Kidney capillary endothelial cell (primary cell): ENCODE data around the gene COA3.
"Not testable (repeated sequence)": the region's sequence is repeated elsewhere in the genome, so short reads cannot be mapped to it uniquely, and the experiment has no call there.

Source experiments
- DNase-seq: peaks from one replicate; pipeline ENCODE4 v3.0.0-alpha.2; 2018; ENCODE audit warnings: low spot score

Gene COA3

DNA sequence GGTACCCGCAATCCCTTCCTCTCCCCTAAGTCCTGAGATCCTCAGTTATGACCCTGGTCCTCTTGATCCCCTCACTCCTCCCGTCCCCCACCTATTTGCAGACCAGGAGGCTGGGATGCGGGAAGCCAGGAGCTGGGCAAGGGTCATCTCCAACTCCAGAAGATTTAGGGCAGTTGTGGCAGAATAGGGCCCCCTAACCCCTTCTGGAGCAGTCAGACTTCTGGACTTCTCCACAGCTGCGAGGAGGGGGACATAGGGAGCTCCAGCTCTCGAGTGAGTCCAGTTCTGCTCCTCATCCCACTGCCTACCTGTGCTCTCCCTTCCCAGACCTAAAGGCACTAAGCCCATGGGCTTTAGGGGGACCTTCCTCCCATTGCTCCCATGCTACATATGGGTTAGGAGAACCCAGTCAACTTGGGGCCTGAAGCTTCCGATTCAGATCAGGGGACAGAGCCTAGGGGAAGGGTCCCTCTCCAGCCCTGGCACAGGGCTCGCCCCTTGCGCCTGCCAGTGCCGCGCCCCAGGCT is 16.8 kb downstream of the COA3 start:
- DNase-seq, result no peak

GRCh38 chr17:42780851-42781638 is 17.5 kb downstream of the COA3 start:
- no peak for DNase-seq

DNA sequence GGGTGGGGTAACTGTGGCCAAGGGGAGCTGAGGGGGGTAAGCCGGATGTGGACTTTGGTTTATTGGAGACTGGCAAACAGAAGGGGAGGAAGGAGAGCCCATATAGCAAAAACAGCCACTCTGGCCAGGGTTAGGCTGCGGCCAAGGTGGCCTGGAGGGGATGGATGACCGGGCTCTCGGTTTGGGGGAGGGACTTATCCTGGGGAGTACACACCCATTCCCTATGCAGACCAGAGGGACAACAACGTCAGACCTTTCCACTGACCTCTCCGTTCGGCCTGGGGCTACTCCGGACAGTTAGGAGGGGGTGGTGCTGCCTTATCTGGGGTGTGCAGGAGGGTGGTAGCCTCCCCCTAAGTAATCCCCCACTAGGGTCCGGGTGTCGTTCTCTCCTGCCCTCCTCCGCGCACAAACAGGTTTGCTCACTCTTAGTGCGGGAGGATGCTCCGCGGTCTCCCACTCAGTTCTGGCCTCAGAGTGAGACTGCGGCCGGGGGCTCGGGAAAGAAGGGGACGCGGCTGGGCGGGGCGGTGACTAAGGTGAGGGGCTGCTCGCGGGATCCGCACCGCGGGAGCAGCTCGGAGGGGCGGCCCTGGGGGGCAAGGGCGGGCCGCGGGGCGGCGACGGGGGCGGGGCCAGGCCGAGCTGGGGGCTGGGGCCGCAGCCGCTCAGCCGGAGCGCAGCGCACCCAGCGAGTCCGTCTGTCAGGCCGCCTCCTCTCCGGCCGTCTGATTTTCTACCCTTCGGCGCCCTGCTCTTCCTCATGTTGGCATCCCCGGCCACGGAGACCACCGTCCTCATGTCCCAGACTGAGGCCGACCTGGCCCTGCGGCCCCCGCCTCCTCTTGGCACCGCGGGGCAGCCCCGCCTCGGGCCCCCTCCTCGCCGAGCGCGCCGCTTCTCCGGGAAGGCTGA is 18.3 kb downstream of the COA3 start, which contains the start of gene WNK4:
Gene WNK4, plus strand, starts transcription at position 675 of the 915 bp plus-strand sequence. Its CDS starts 89 bp downstream, at position 764.
- no peak for DNase-seq

- no peak for DNase-seq
These were observed 19.1 kb downstream of the COA3 start for GRCh38 chr17:42779304-42779935.

DNA sequence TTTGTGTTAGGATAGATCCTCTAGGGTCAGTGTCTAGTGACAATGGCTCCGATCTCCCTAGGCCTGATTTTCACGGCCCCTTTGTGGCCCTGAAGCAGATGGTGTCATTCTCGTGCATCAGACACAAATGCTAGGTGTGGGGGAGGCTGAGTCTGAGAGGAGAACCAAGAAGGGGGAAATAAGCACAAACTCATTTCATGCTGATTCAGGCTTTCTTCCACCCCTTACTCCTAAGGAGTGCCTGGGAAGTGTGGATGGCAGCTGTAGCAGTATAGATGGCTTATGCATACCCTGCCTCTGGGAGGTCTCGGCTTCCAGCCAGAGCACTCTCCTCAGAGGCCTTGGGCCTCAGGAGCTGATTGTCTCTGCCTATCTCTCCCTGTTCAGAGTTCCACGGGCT is 19.9 kb downstream of the COA3 start:
- no peak for DNase-seq

DNA sequence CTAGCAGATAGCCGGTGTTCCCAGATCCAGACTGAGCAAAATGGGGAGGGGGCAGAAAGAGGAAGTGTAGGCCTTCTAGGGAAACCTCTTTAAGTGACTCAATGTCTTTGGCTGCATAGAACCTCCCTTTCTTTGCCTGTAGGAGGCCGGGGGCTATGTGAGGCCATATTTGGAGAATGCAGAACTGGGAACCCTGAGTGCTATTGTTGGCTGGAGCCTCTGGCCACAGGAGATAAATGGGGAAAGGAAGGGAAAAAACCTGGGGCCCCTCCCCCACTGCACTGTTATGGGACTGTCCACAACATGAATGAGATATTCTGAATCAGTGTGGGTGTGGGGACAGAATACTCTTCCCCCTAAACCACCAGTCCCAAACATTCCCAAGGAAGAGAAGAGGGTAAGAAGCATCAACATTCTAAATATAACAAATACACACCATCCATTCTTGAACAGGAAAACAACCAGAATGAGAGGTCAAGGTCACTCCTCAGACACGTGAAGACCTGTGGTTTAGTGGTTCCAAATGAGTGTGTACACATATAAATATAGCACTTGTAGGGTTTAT is 22.9 kb downstream of the COA3 start:
- DNase-seq, result no peak

- DNase-seq, result peak; percentile 52
These were observed 24.3 kb downstream of the COA3 start for GRCh38 chr17:42774066-42774745.

- DNase-seq, result peak; percentile 73
These were observed 25.0 kb downstream of the COA3 start, which contains the start of gene VPS25 for GRCh38 chr17:42773290-42774035. TSS of gene VPS25 (plus strand) at chr17:42773449. CDS start at chr17:42773476, 27 bp downstream.

DNA sequence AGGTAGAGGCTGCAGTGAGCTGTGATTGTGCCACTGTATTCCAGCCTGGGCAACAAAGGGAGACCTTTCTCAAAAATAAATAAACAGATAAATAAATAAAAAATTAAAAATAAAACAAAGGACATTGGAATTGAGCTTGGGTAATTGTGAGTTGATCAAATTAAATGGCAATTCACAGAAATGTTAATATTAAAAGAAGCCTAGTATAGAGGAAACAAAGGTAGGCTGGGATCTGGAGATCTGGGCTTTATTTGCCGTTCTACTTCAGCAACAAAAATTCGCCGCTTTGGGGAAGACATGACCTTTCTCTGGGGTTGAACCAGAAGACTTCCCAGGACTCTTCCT is 25.6 kb downstream of the COA3 start:
- no peak for DNase-seq

- not testable (repeated sequence) for DNase-seq
These were observed 28.5 kb downstream of the COA3 start for GRCh38 chr17:42769964-42770363.

DNA sequence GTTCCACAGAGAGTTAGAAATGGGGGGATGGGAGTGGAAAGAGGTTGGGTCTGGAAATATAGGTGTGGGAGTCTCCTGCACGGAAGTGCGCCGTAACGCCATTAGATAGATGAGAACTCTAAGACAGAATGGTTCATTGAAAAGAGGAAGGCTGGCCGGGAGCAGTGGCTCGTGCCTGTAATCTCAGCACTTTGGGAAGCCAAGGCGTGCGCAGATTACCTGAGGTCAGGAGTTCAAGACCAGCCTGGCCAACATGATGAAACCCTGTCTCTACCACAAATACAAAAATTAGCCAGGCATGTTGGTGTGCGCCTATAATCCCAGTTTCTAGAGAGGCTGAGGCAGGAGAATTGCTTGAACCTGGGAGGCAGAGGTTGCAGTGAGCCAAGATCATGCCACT is 30.5 kb downstream of the COA3 start:
- not testable (repeated sequence) for DNase-seq

DNA sequence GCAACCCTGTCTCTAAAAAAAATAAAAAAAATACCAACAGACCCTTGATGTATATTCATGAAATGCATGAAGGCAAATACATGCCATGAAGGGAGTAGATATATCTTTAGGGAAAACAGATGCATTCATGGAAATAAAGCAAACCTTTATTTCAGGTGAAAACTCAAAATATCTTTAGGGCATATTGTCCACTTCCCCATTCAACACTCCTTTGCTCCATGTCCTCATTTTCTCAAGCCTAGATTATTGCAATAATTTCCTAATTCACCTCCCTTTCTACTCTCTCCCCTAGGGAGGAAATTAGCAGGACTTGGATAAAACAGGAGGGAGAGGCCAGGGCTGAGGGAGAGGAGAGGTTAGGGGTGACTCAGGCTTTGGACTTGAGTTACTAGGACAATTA is 31.0 kb downstream of the COA3 start:
- no peak for DNase-seq

GRCh38 chr17:42766124-42766523 is 32.4 kb downstream of the COA3 start:
- no peak for DNase-seq

GRCh38 chr17:42761638-42762037 is 36.9 kb downstream of the COA3 start:
- no peak for DNase-seq

DNA sequence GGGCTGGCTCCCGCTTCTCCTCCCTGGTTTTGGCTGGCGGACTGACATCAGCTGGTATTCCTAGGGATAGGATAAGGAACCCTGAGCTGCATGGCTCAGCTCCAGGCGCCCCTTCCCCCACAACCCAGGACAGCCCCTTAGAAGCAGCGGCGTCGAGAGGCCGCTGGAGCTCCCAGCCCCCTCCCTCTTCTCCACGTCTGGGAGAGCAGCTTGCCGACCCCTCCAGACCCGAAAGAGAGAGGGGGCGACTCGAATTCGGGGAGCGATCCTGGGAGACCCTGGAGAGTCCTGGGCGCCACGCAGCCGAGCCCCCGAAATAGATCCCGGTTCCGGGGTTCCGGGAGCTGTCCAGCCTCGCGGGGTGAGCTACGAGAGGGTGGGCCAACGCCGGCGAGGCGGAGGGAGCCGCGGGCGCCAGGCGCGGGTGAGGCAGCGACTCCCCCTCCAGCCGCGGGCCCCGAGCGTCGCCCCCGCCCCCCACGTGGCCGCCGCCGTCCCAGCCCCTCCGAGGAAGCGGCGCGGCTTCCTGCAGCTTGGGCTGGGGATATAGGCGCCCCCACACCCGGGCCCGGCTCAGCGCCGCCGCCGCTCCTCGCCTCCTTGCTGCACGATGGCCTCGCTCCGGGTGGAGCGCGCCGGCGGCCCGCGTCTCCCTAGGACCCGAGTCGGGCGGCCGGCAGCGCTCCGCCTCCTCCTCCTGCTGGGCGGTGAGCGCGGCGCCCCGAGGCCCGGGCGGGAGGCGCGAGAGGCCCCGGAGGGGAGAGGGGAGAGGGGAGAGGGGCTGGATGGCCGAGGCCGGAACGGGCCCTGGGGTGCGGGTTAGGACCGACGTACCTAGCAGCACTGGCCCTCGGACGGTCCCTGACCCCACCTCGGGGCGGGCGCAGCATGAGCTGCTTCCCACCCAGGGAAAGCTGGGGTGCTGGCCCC is 37.6 kb downstream of the COA3 start, which contains the start of gene RAMP2:
Gene RAMP2, plus strand, starts transcription at position 576 of the 930 bp plus-strand sequence. Its CDS starts 35 bp downstream, at position 611.
- DNase-seq, result no peak

- no peak for DNase-seq
These were observed 38.4 kb downstream of the COA3 start for GRCh38 chr17:42759982-42760651.

- DNase-seq, result no peak
These were observed 43.7 kb downstream of the COA3 start for GRCh38 chr17:42754782-42755181.

- no peak for DNase-seq
These were observed 46.9 kb downstream of the COA3 start for GRCh38 chr17:42751628-42752027.
